H1 (cell line): ENCODE data around the gene VAV2. TPM values are rescaled to one million over a fixed set of nuclear protein-coding genes. Genes with fewer than 3 reads are reported as not detected.
A peak's percentile ranks its signal among the peaks of the same experiment; 100 is the strongest.

Experiments
- CTCF ChIA-PET: fragments of 300-600 bp; sonication (Branson Sonifier 250); formaldehyde crosslinking; loops from one replicate; lab custom pipeline; 2021; ENCODE audit not compliant: partially characterized antibody; lab: Charles Lee
- POLR2A ChIA-PET: fragments of 300-600 bp; sonication (Branson Sonifier 250); formaldehyde crosslinking; loops from one replicate; lab custom pipeline; 2021; ENCODE audit warnings: inconsistent platforms; ENCODE audit not compliant: partially characterized antibody; lab: Charles Lee
- DNase-seq, 2 experiments: peaks; one replicate each; pipeline versions ENCODE4 v3.0.0 to v3.0.0-alpha.2; 2010 to 2022; ENCODE audit warnings: low spot score in 2 of 2, low read depth in 1 of 2, mixed read lengths in 1 of 2
- FAIRE-seq: peaks from 2 replicates; lab custom pipeline; 2011; peaks lifted over from hg19 to GRCh38; lab: Jason Lieb, UNC
- H2AFZ ChIP-seq: 2 replicates; pipeline ENCODE4 v1.8.1; 2012; ENCODE audit warnings: low read length, inconsistent platforms
- H2AK5ac ChIP-seq: 2 replicates; pipeline ENCODE4 v1.6.1; 2013; ENCODE audit warnings: low read depth, low read length
- H2BK120ac ChIP-seq: replicated peaks from 2 replicates; pipeline ENCODE3; 2013; ENCODE audit warnings: low read depth, low read length, inconsistent platforms
- H2BK12ac ChIP-seq: 2 replicates; pipeline ENCODE4 v1.6.1; 2013; ENCODE audit warnings: low read depth, low read length
- H2BK15ac ChIP-seq: 2 replicates; pipeline ENCODE4 v1.6.1; 2013; ENCODE audit warnings: low read length
- H2BK20ac ChIP-seq: 2 replicates; pipeline ENCODE4 v1.6.1; 2013; ENCODE audit warnings: low read length
- H2BK5ac ChIP-seq: 2 replicates; pipeline ENCODE4 v1.6.1; 2013; ENCODE audit warnings: low read depth, low read length
- H3K14ac ChIP-seq: 2 replicates; pipeline ENCODE4 v1.6.1; 2013; ENCODE audit warnings: inconsistent platforms; ENCODE audit not compliant: insufficient read length
- H3K18ac ChIP-seq: 2 replicates; pipeline ENCODE4 v1.6.1; 2013; ENCODE audit warnings: low read length; ENCODE audit errors: extremely low read depth
- H3K23ac ChIP-seq: 2 replicates; pipeline ENCODE4 v1.6.1; 2013; ENCODE audit warnings: inconsistent platforms; ENCODE audit not compliant: insufficient read length
- H3K23me2 ChIP-seq: 2 replicates; pipeline ENCODE4 v1.6.1; 2013; ENCODE audit warnings: low read depth, low read length
- H3K27ac ChIP-seq: 2 replicates; pipeline ENCODE4 v1.6.1; 2011; ENCODE audit warnings: low read depth, low read length, inconsistent platforms
- H3K27me3 ChIP-seq, 4 experiments: replicated peaks in 1 of 4; 1 replicate in 1 of 4; 2 replicates in 3 of 4; pipeline versions ENCODE4 v1.6.1 to v1.8.1; 2011 to 2013; ENCODE audit warnings: low read length in 3 of 4, mild to moderate bottlenecking in 3 of 4, inconsistent platforms in 2 of 4, mixed read lengths in 2 of 4, moderate library complexity in 1 of 4; ENCODE audit not compliant: control insufficient read depth in 3 of 4, insufficient read depth in 3 of 4; ENCODE audit errors: extremely low read depth in 1 of 4
- H3K36me3 ChIP-seq, 4 experiments: 2 replicates each; pipeline versions ENCODE4 v1.6.1 to v1.8.1; 2011 to 2013; ENCODE audit warnings: mild to moderate bottlenecking in 4 of 4, low read length in 3 of 4, moderate library complexity in 2 of 4, control low read depth in 1 of 4, inconsistent platforms in 1 of 4; ENCODE audit not compliant: insufficient read depth in 4 of 4, control insufficient read depth in 2 of 4
- H3K4ac ChIP-seq: replicated peaks from 2 replicates; pipeline ENCODE3; 2013; ENCODE audit warnings: low read length, low read depth, mixed read lengths, inconsistent platforms; ENCODE audit not compliant: insufficient read length
- H3K4me1 ChIP-seq, 4 experiments: replicated peaks in 1 of 4; 1 replicate in 1 of 4; 2 replicates in 3 of 4; pipeline versions ENCODE4 v1.6.1 to v1.8.1; 2011 to 2013; ENCODE audit warnings: low read length in 3 of 4, inconsistent platforms in 2 of 4, mixed read lengths in 1 of 4; ENCODE audit not compliant: insufficient read depth in 4 of 4, control insufficient read depth in 3 of 4
- H3K4me2 ChIP-seq, 2 experiments: 2 replicates each; pipeline versions ENCODE4 v1.6.1 to v1.8.1; 2011 to 2013; ENCODE audit warnings: low read depth in 2 of 2, low read length in 2 of 2, control low read depth in 1 of 2, inconsistent platforms in 1 of 2, mild to moderate bottlenecking in 1 of 2; ENCODE audit not compliant: insufficient read depth in 1 of 2
- H3K4me3 ChIP-seq, 4 experiments: fragments of 200-600, 300-600 bp in 1 of 4; sonication (generic), shearing (Covaris generic), sonication (Bioruptor Twin) in 1 of 4; 2 replicates each; pipeline versions ENCODE4 v1.5.1 to v1.8.1; 2011 to 2016; ENCODE audit warnings: low read length in 4 of 4, low read depth in 3 of 4, control low read depth in 2 of 4, inconsistent platforms in 2 of 4, mild to moderate bottlenecking in 2 of 4, mixed read lengths in 1 of 4, moderate library complexity in 1 of 4; ENCODE audit not compliant: insufficient read depth in 2 of 4; ENCODE audit errors: extremely low read depth in 1 of 4
- H3K56ac ChIP-seq: replicated peaks from 2 replicates; pipeline ENCODE3; 2013; ENCODE audit warnings: low read depth, mild to moderate bottlenecking, mixed read lengths, low read length, inconsistent platforms; ENCODE audit not compliant: insufficient read length
- H3K79me1 ChIP-seq: 2 replicates; pipeline ENCODE4 v1.6.1; 2013; ENCODE audit warnings: low read depth, low read length, control low read depth
- H3K79me2 ChIP-seq, 2 experiments: 2 replicates each; pipeline versions ENCODE4 v1.6.1 to v1.8.1; 2012 to 2013; ENCODE audit warnings: low read length in 2 of 2, mild to moderate bottlenecking in 2 of 2, inconsistent platforms in 1 of 2; ENCODE audit not compliant: insufficient read depth in 2 of 2, control insufficient read depth in 1 of 2
- H3K9ac ChIP-seq, 4 experiments: replicated peaks in 1 of 4; 1 replicate in 1 of 4; 2 replicates in 3 of 4; pipeline versions ENCODE4 v1.6.1 to v1.8.1; 2011 to 2013; ENCODE audit warnings: low read depth in 3 of 4, low read length in 3 of 4, control low read depth in 2 of 4, mild to moderate bottlenecking in 2 of 4, moderate library complexity in 2 of 4, inconsistent platforms in 1 of 4; ENCODE audit errors: extremely low read depth in 1 of 4
- H3K9me3 ChIP-seq, 2 experiments: 2 replicates each; pipeline versions ENCODE4 v1.6.1 to v1.8.1; 2012 to 2013; ENCODE audit warnings: mild to moderate bottlenecking in 2 of 2, moderate library complexity in 2 of 2, control low read depth in 1 of 2, inconsistent platforms in 1 of 2, low read depth in 1 of 2, low read length in 1 of 2, mixed read lengths in 1 of 2; ENCODE audit not compliant: insufficient read depth in 2 of 2
- H4K20me1 ChIP-seq, 2 experiments: replicated peaks in 1 of 2; 2 replicates each; pipeline versions ENCODE3 to v1.8.1; 2011 to 2013; ENCODE audit warnings: inconsistent platforms in 2 of 2, low read length in 2 of 2, mild to moderate bottlenecking in 1 of 2; ENCODE audit not compliant: insufficient read depth in 2 of 2, control insufficient read depth in 1 of 2
- H4K5ac ChIP-seq: 2 replicates; pipeline ENCODE4 v1.6.1; 2013; ENCODE audit warnings: low read length, low read depth, mixed read lengths, inconsistent platforms; ENCODE audit not compliant: insufficient read length
- H4K8ac ChIP-seq: 2 replicates; pipeline ENCODE4 v1.8.0; 2013; ENCODE audit warnings: mild to moderate bottlenecking, moderate library complexity, low read length, inconsistent platforms; ENCODE audit not compliant: insufficient read depth; ENCODE audit errors: extremely low read depth
- H4K91ac ChIP-seq: replicated peaks from 2 replicates; pipeline ENCODE3; 2013; ENCODE audit warnings: low read length, mixed read lengths, inconsistent platforms; ENCODE audit not compliant: insufficient read length
- ATF2 ChIP-seq: IDR thresholded peaks from 2 replicates; pipeline ENCODE4 v1.6.1; 2012; ENCODE audit warnings: low read length, inconsistent platforms
- CBX5 ChIP-seq: fragments of 300-800, 300-1000 bp; sonication (generic); IDR thresholded peaks from 2 replicates; pipeline ENCODE4 v1.7.1; 2016; ENCODE audit warnings: antibody characterized with exemption, low read length, low read depth
- CTBP2 ChIP-seq: IDR thresholded peaks from 2 replicates; pipeline ENCODE4 v1.7.0; 2011; ENCODE audit warnings: borderline replicate concordance, mild to moderate bottlenecking, moderate library complexity, mixed read lengths, low read length; ENCODE audit not compliant: insufficient read depth, insufficient read length
- KDM5A ChIP-seq: fragments of 200-600 bp; IDR thresholded peaks from 2 replicates; pipeline ENCODE4 v1.7.1; 2012; ENCODE audit warnings: mild to moderate bottlenecking, low read length, inconsistent platforms, mixed read lengths
- RAD21 ChIP-seq, 2 experiments: IDR thresholded peaks in 1 of 2; conservative IDR thresholded peaks in 1 of 2; 2 replicates each; pipeline ENCODE4 v1.6.1; 2011; ENCODE audit warnings: low read depth in 2 of 2, low read length in 2 of 2, improper control_type of control experiment in 1 of 2, inconsistent platforms in 1 of 2, mild to moderate bottlenecking in 1 of 2, moderate library complexity in 1 of 2
- SIRT6 ChIP-seq: IDR thresholded peaks from one replicate; pipeline ENCODE4 v1.7.1; 2012; ENCODE audit warnings: low read length, inconsistent platforms
- TAF7 ChIP-seq: optimal IDR thresholded peaks from 2 replicates; pipeline ENCODE3; 2011; ENCODE audit warnings: low read depth, mild to moderate bottlenecking, inconsistent platforms, low read length, moderate library complexity, borderline replicate concordance
- TCF12 ChIP-seq: IDR thresholded peaks from 2 replicates; pipeline ENCODE4 v1.6.1; 2011; ENCODE audit warnings: low read depth, mild to moderate bottlenecking, low read length
- YY1 ChIP-seq: IDR thresholded peaks from 2 replicates; pipeline ENCODE4 v1.6.1; 2011; ENCODE audit warnings: low read depth, mild to moderate bottlenecking, low read length
- WGBS, 2 experiments: shearing (Covaris generic) in 1 of 2; methylation state at CpG; one replicate each; pipeline versions ENCODE4 v1.1.6 to v1.1.7; 2013 to 2015; ENCODE audit warnings: low lambda C conversion rate in 2 of 2, mixed read lengths in 2 of 2, inconsistent platforms in 1 of 2, low coverage in 1 of 2, missing lambda C conversion rate in 1 of 2; ENCODE audit not compliant: insufficient replicate concordance in 2 of 2, insufficient coverage in 1 of 2, insufficient read length in 1 of 2; ENCODE audit errors: extremely low coverage in 1 of 2, missing lambda C conversion rate in 1 of 2; 5-methylcytosine and 5-hydroxymethylcytosine counted together
- polyA plus RNA-seq, 7 experiments: library from polyadenylated mRNA; depleted of rRNA in 3 of 7; stranded (reverse) in 5 of 7; unstranded in 2 of 7; fragments of >200 nt in 5 of 7; fragments of 200-250 nt in 2 of 7; gene quantifications; 1 replicate in 5 of 7; 2 replicates in 1 of 7; 4 replicates in 1 of 7; pipeline versions ENCODE4 v1.2.1 to v1.2.3, GENCODE V29; 2011 to 2013; ENCODE audit warnings: missing spikeins in 2 of 7, mixed read lengths in 2 of 7
- total RNA-seq: library from RNA; stranded (reverse); fragmentation: NEBNext Ultra II Directional; extraction: Animal tissue kit (Norgen Biotek cat#: 25700); gene quantifications from 2 replicates; pipeline ENCODE4 v1.2.1, GENCODE V29; 2021

The VAV2 gene
- total and polyA plus RNA-seq, 2 of the 8 experiments (the other 6 are each of a cell fraction or from before 2014, with no cell fraction given), result 13.6 to 37.6 TPM

- no peak overlapping the region for H3K4me3 ChIP-seq
- no peaks in the 10 kb centered on the region; a peak in 1 of 7 replicates for H3K27me3 ChIP-seq
- POLR2A ChIA-PET, result interaction anchor here (0.9 to 1.3 kb wide), 2 partner anchors 9 kb away, joined by 3 read pairs; no protein-coding TSS in a partner anchor
- no peaks in the 10 kb centered on the region for H3K36me3 ChIP-seq
- H3K56ac ChIP-seq, result no peak overlapping the region
- no peak overlapping the region for H4K8ac ChIP-seq
- no peak overlapping the region for H4K5ac ChIP-seq
- H2AK5ac ChIP-seq, result 0 out of 2 replicates have a peak overlapping the region, but pooled peaks have one; percentile 48
- H3K18ac ChIP-seq, result peak overlapping the region; percentile 10; the same call in 1 of the 2 replicates
- H2BK5ac ChIP-seq, result no peak overlapping the region
- no peak overlapping the region for H2AFZ ChIP-seq
- H3K14ac ChIP-seq, result no peak overlapping the region
- H2BK20ac ChIP-seq, result no peak overlapping the region
- peak in 1 of 2 experiments; percentile 63 for DNase-seq
- H4K91ac ChIP-seq, result no peak overlapping the region
- WGBS, 2 experiments, result 82% methylated on average over 14 of the region's 32 CpGs; no CpG with 5 or more reads in 1 of the 2 experiments
- no peak overlapping the region for H2BK12ac ChIP-seq
- no peaks in the 10 kb centered on the region for H3K79me2 ChIP-seq
- no peak overlapping the region for H2BK120ac ChIP-seq
- peaks cover 1 to 3% of the 10 kb centered on the region in 2 experiments for H4K20me1 ChIP-seq
- H3K23ac ChIP-seq, result no peak overlapping the region
- no peak overlapping the region for H3K4me2 ChIP-seq
- no peak overlapping the region for H3K4ac ChIP-seq
- no peak overlapping the region for H3K27ac ChIP-seq
- peaks cover 0 to 7% of the 10 kb centered on the region in 2 experiments; a peak in 1 of 4 replicates for H3K9me3 ChIP-seq
- H3K4me1 ChIP-seq, result no peaks in the 10 kb centered on the region; a peak in 1 of 7 replicates
- CTCF ChIA-PET, result interaction anchor here (0.6 to 3.2 kb wide), 8 partner anchors 8 to 301 kb away, joined by 3 to 22 read pairs (median 4); no protein-coding TSS in a partner anchor
- H3K79me1 ChIP-seq, result no peaks in the 10 kb centered on the region
- no peak for FAIRE-seq
- no peaks in the 10 kb centered on the region; the same call in 1 of the 2 replicates for H3K23me2 ChIP-seq
- no peak overlapping the region for H2BK15ac ChIP-seq
- no peak overlapping the region for H3K9ac ChIP-seq
- TF ChIP-seq TAF7 (no peak), SIRT6 (no peak), KDM5A (no peak), RAD21 (IDR thresholded peaks at IDR 0.05 in 1 of 2, conservative IDR thresholded peaks at IDR 0.05 in 1 of 2; ENCODE audit: low read depth in 2 of 2, low read length in 2 of 2) (no peak), YY1 (no peak), ATF2 (no peak), TCF12 (no peak), CTBP2 (no peak), CBX5 (no peak)
These were observed 232.8 kb downstream of the VAV2 start for GRCh38 chr9:133759146-133759900.
